CD14-positive monocyte (primary cell): ENCODE results near the gene COPS3. TPM values are rescaled to one million over a fixed set of nuclear protein-coding genes. Genes with fewer than 3 reads are reported as not detected.
"Not testable (repeated sequence)": the region's sequence is repeated elsewhere in the genome, so short reads cannot be mapped to it uniquely, and the experiment has no call there.

Experiments
- DNase-seq, 3 donors: peaks; one replicate each; pipeline ENCODE4 v3.0.0-alpha.2; 2011 to 2022
- H2AFZ ChIP-seq: 2 replicates; pipeline ENCODE4 v1.6.0; 2012; ENCODE audit warnings: mild to moderate bottlenecking, low read depth, low read length, inconsistent platforms; ENCODE audit not compliant: insufficient read depth, poor library complexity, severe bottlenecking
- H3K27ac ChIP-seq, 2 donors: 1 replicate in 1 of 2; 2 replicates in 1 of 2; pipeline ENCODE4 v1.5.1; 2012 to 2013; ENCODE audit warnings: low read length in 2 of 2, control low read depth in 1 of 2, inconsistent platforms in 1 of 2, low read depth in 1 of 2, mild to moderate bottlenecking in 1 of 2
- H3K27me3 ChIP-seq, 2 donors: one replicate each; pipeline versions ENCODE4 v1.6.0 to v1.6.1; 2011 to 2013; ENCODE audit warnings: low read length in 2 of 2; ENCODE audit not compliant: control insufficient read depth in 2 of 2, insufficient read depth in 2 of 2
- H3K36me3 ChIP-seq, 2 donors: replicated peaks in 1 of 2; 1 replicate in 1 of 2; 2 replicates in 1 of 2; pipeline versions ENCODE4 v1.5.1 to v1.6.1; 2012 to 2013; ENCODE audit warnings: low read length in 2 of 2, control low read depth in 1 of 2, inconsistent platforms in 1 of 2, mild to moderate bottlenecking in 1 of 2; ENCODE audit not compliant: insufficient read depth in 2 of 2, control insufficient read depth in 1 of 2
- H3K4me1 ChIP-seq, 2 donors: 1 replicate in 1 of 2; 2 replicates in 1 of 2; pipeline versions ENCODE4 v1.5.1 to v1.6.1; 2012 to 2013; ENCODE audit warnings: low read length in 2 of 2, control low read depth in 1 of 2, inconsistent platforms in 1 of 2, mild to moderate bottlenecking in 1 of 2, moderate library complexity in 1 of 2; ENCODE audit not compliant: insufficient read depth in 2 of 2, control insufficient read depth in 1 of 2
- H3K4me2 ChIP-seq: replicated peaks from 2 replicates; pipeline ENCODE3; 2012; ENCODE audit warnings: low read length, moderate library complexity, mild to moderate bottlenecking; ENCODE audit not compliant: poor library complexity, severe bottlenecking; ENCODE audit errors: extremely low read depth
- H3K4me3 ChIP-seq, 3 experiments: fragments of 200-600 bp in 1 of 3; sonication (generic) in 1 of 3; replicated peaks in 1 of 3; 1 replicate in 2 of 3; 2 replicates in 1 of 3; pipeline ENCODE4 v1.5.1; 2011 to 2013; ENCODE audit warnings: low read length in 3 of 3, mild to moderate bottlenecking in 3 of 3, control low read depth in 2 of 3, low read depth in 2 of 3, inconsistent platforms in 1 of 3, moderate library complexity in 1 of 3
- H3K79me2 ChIP-seq: 2 replicates; pipeline ENCODE4 v1.6.0; 2012; ENCODE audit warnings: mild to moderate bottlenecking, control low read depth, inconsistent platforms, low read length, moderate library complexity; ENCODE audit not compliant: insufficient read depth
- H3K9ac ChIP-seq: 2 replicates; pipeline ENCODE4 v1.6.0; 2017; ENCODE audit warnings: low read length, mild to moderate bottlenecking; ENCODE audit not compliant: insufficient read depth, poor library complexity, severe bottlenecking
- H3K9me3 ChIP-seq, 2 donors: replicated peaks in 1 of 2; 1 replicate in 1 of 2; 2 replicates in 1 of 2; pipeline versions ENCODE4 v1.5.1 to v1.6.1; 2012 to 2013; ENCODE audit warnings: low read length in 2 of 2, control low read depth in 1 of 2; ENCODE audit not compliant: control insufficient read depth in 1 of 2, insufficient read depth in 1 of 2
- H4K20me1 ChIP-seq: 2 replicates; pipeline ENCODE4 v1.6.0; 2012; ENCODE audit warnings: mild to moderate bottlenecking, low read length, control low read depth, moderate library complexity; ENCODE audit not compliant: insufficient read depth
- H3K27ac Mint-ChIP-seq, 7 donors: one replicate each; pipeline ENCODE4 v1.8.0; 2020; ENCODE audit warnings: mild to moderate bottlenecking in 7 of 7, mixed read lengths in 7 of 7, moderate library complexity in 6 of 7, inconsistent platforms in 2 of 7
- H3K27me3 Mint-ChIP-seq, 3 donors: one replicate each; pipeline ENCODE4 v1.8.0; 2021 to 2022; ENCODE audit warnings: low read depth in 3 of 3, mild to moderate bottlenecking in 3 of 3, mixed read lengths in 3 of 3, moderate library complexity in 3 of 3, inconsistent platforms in 1 of 3
- H3K36me3 Mint-ChIP-seq, 2 donors: one replicate each; pipeline ENCODE4 v1.8.0; 2020; ENCODE audit warnings: mixed read lengths in 2 of 2, inconsistent platforms in 1 of 2, mild to moderate bottlenecking in 1 of 2
- H3K4me1 Mint-ChIP-seq: one replicate; pipeline ENCODE4 v1.8.0; 2020; ENCODE audit warnings: mild to moderate bottlenecking, mixed read lengths
- H3K4me3 Mint-ChIP-seq, 2 donors: one replicate each; pipeline ENCODE4 v1.8.0; 2020; ENCODE audit warnings: mild to moderate bottlenecking in 2 of 2, mixed read lengths in 2 of 2, moderate library complexity in 1 of 2
- H3K9me3 Mint-ChIP-seq, 7 donors: one replicate each; pipeline ENCODE4 v1.8.0; 2020 to 2022; ENCODE audit warnings: mixed read lengths in 7 of 7, mild to moderate bottlenecking in 6 of 7, moderate library complexity in 6 of 7, inconsistent platforms in 2 of 7
- WGBS: methylation state at CpG from one replicate; pipeline ENCODE4 v1.1.5; 2013; ENCODE audit warnings: missing lambda C conversion rate; ENCODE audit not compliant: insufficient coverage; 5-methylcytosine and 5-hydroxymethylcytosine counted together
- intact Hi-C, 2 donors: fragments of 100-400 bp; cut with micrococcal nuclease; formaldehyde crosslinking; loops; one replicate each; pipeline versions ENCODE4 v1.15.0 to v1.15.1; 2023
- polyA plus RNA-seq, 3 donors: library from polyadenylated mRNA; depleted of rRNA in 1 of 3; unstranded in 2 of 3; stranded (reverse) in 1 of 3; fragments of 300-500 nt in 2 of 3; fragments of >200 nt in 1 of 3; fragmentation: Illumina TruSeq in 2 of 3; gene quantifications; 1 replicate in 2 of 3; 2 replicates in 1 of 3; pipeline ENCODE4 v1.2.3, GENCODE V29; 2012 to 2021
- TF ChIP-seq, protein P1 (sequence below): fragments of 200-600 bp; IDR thresholded peaks from one replicate; pipeline ENCODE4 v1.8.0; 2022; ENCODE audit warnings: antibody characterized with exemption, mild to moderate bottlenecking

COPS3 gene
- polyA plus RNA-seq, 3 donors: 47.6 to 122 (median 117) TPM

- H3K4me3 Mint-ChIP-seq: peak within 1 kb of the TSS; percentile 83 to 93
- Histone ChIP-seq H3K27ac (no peak within 1 kb of the TSS), H3K79me2 (no peaks in the 10 kb centered on the region), H3K36me3 (no peaks in the 10 kb centered on the region), H4K20me1 (no peaks in the 10 kb centered on the region), H3K9ac (peak within 1 kb of the TSS; percentile 27), H2AFZ (peak within 1 kb of the TSS; percentile 82), H3K27me3 (peaks cover 0 to 6% of the 10 kb centered on the region in 2 donors), H3K4me3 (peak within 1 kb of the TSS; percentile 34 to 75 (median 39)), H3K4me1 (peaks cover 49 to 63% of the 10 kb centered on the region in 2 donors), H3K9me3 (no peaks in the 10 kb centered on the region), H3K4me2 (peak within 1 kb of the TSS; percentile 87)
- peaks cover 5 to 17% (median 7%) of the 10 kb centered on the region in 3 donors for H3K27me3 Mint-ChIP-seq
- peaks cover 55% of the 10 kb centered on the region for H3K4me1 Mint-ChIP-seq
- under 1% methylated on average over 107 of the region's 107 CpGs for WGBS
- H3K9me3 Mint-ChIP-seq: peaks cover 0 to 2% (median 0%) of the 10 kb centered on the region in 7 donors
- intact Hi-C loops: loop anchor here in 1 of 2 donors (2.0 to 10.0 kb wide), 2 partner anchors 24 to 298 kb away; no protein-coding TSS in a partner anchor
- H3K27ac Mint-ChIP-seq: peak within 1 kb of the TSS in 2 of 7 donors; percentile 11 to 54
- TF ChIP-seq, protein P1, sequence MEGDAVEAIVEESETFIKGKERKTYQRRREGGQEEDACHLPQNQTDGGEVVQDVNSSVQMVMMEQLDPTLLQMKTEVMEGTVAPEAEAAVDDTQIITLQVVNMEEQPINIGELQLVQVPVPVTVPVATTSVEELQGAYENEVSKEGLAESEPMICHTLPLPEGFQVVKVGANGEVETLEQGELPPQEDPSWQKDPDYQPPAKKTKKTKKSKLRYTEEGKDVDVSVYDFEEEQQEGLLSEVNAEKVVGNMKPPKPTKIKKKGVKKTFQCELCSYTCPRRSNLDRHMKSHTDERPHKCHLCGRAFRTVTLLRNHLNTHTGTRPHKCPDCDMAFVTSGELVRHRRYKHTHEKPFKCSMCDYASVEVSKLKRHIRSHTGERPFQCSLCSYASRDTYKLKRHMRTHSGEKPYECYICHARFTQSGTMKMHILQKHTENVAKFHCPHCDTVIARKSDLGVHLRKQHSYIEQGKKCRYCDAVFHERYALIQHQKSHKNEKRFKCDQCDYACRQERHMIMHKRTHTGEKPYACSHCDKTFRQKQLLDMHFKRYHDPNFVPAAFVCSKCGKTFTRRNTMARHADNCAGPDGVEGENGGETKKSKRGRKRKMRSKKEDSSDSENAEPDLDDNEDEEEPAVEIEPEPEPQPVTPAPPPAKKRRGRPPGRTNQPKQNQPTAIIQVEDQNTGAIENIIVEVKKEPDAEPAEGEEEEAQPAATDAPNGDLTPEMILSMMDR: no peak
- no peaks in the 10 kb centered on the region for H3K36me3 Mint-ChIP-seq
- peak; percentile 38 to 51 (median 44) for DNase-seq
Measured at GRCh38 chr17:17303010-17303846, 22.2 kb upstream of the COPS3 start, which contains the start of gene NT5M. TSS of gene NT5M (plus strand) at chr17:17303373. CDS start at chr17:17303551, 178 bp downstream.

DNA sequence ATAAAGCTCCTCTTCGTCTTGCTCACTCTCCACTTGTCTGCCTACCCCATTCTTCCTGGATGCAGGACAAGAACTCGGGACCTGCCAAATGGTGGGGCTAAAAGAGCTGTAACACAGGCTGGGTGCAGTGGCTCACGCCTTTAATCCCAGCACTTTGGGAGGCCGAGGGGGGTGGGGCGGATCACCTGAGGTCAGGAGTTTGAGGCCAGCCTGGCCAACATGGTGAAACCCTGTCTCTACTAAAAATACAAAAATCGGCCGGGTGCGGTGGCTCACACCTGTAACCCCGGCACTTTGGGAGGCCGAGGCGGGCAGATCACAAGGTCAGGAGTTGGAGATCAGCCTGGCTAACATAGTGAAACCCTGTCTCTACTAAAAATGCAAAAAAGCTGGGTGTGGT, 20.6 kb upstream of the COPS3 start:
- H3K4me3 ChIP-seq, H3K4me3 Mint-ChIP-seq, H3K27ac Mint-ChIP-seq, DNase-seq, H3K27ac ChIP-seq, H3K36me3 Mint-ChIP-seq, H3K36me3 ChIP-seq, H3K9me3 ChIP-seq, H4K20me1 ChIP-seq, H3K4me2 ChIP-seq, H3K9ac ChIP-seq, H3K9me3 Mint-ChIP-seq, H2AFZ ChIP-seq, H3K27me3 ChIP-seq, H3K79me2 ChIP-seq: not testable (repeated sequence)
- 90% methylated on average over 11 of the region's 11 CpGs for WGBS
- H3K4me1 ChIP-seq: peaks cover 40 to 54% of the 10 kb centered on the region in 2 donors
- intact Hi-C loops: loop anchor here in 1 of 2 donors (2.0 to 10.0 kb wide), 2 partner anchors 23 to 297 kb away; no protein-coding TSS in a partner anchor
- Mint-ChIP-seq H3K4me1 (peaks cover 46% of the 10 kb centered on the region), H3K27me3 (peaks cover 5 to 17% (median 7%) of the 10 kb centered on the region in 3 donors)
